ENCODE results near the gene ARL9.

The ARL9 gene

GRCh38 chr4:56466910-56467283, 38.7 kb upstream of the ARL9 start:
- no peak for TF ChIP-seq CTCF (IDR thresholded peaks at IDR 0.05; ENCODE audit: extremely low read depth, insufficient read depth, missing control alignments)
- in situ Hi-C loops (cut with MboI; ENCODE audit: low pct_unique_long_range_greater_than_20kb, low sequenced_read_pairs, unreplicated experiment) = no loop called here
- no peak for DNase-seq (ENCODE audit: low spot score)

GRCh38 chr4:56467284-56468096, 38.1 kb upstream of the ARL9 start, which contains the start of gene SRP72:
TSS of gene SRP72 (plus strand) at chr4:56467617. CDS start at chr4:56467636, 19 bp downstream.
- no peak for TF ChIP-seq CTCF (IDR thresholded peaks at IDR 0.05; ENCODE audit: extremely low read depth, insufficient read depth, missing control alignments)
- in situ Hi-C loops (cut with MboI; ENCODE audit: low pct_unique_long_range_greater_than_20kb, low sequenced_read_pairs, unreplicated experiment) = no loop called here
- DNase-seq (ENCODE audit: low spot score) = peak; percentile 89

DNA sequence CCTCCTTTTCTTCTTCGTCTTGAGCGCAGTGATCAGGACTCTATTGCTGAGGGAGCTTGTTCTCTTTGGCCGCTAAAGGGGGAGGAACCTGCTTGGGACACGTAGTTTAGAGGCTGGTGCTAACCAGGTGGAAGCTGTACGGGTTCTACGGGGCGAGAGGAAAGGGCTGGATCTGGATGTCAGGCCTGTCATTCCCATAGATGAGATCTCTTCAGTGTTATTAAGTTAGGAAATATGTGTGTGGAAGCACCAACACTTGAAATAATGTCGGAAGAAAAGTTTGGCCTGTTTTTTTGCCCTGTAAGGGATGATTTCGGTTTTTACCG, 37.5 kb upstream of the ARL9 start:
- in situ Hi-C loops (cut with MboI; ENCODE audit: low pct_unique_long_range_greater_than_20kb, low sequenced_read_pairs, unreplicated experiment) = no loop called here
- TF ChIP-seq CTCF (IDR thresholded peaks at IDR 0.05; ENCODE audit: extremely low read depth, insufficient read depth, missing control alignments) = no peak
- DNase-seq (ENCODE audit: low spot score) = no peak

DNA sequence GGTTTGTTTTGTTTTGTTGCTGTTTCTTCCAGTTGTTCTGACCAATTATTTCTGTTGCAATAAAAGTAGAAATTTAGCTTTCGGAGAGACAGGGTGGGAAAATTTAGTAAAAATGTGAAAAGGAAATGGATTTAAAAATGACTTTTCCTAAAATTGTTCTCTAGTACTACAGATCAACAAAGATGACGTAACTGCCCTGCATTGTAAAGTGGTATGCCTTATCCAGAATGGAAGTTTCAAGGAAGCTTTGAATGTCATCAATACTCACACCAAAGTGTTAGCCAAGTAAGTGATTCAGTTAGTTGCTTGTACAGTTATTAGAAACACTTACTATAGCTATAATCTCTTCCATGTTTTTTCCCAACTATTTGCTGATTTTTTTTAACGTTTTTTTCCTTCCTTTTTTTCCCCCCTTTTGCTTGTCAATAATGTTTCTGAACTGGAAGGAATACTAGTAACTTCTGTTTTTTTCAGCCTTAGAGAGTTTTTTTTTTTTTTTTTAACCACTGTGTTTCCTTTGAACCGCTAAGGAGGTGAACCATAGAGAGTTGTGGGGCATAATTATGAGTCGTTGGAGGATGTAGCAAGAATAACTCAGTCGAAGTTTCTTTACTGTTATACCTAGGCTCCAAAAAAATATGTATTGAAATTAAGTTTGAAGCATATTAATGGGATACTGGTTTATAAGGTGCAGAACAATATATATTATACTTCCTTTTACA, 35.9 kb upstream of the ARL9 start:
- in situ Hi-C loops (cut with MboI; ENCODE audit: low pct_unique_long_range_greater_than_20kb, low sequenced_read_pairs, unreplicated experiment) = no loop called here
- no peak for TF ChIP-seq CTCF (IDR thresholded peaks at IDR 0.05; ENCODE audit: extremely low read depth, insufficient read depth, missing control alignments)

DNA sequence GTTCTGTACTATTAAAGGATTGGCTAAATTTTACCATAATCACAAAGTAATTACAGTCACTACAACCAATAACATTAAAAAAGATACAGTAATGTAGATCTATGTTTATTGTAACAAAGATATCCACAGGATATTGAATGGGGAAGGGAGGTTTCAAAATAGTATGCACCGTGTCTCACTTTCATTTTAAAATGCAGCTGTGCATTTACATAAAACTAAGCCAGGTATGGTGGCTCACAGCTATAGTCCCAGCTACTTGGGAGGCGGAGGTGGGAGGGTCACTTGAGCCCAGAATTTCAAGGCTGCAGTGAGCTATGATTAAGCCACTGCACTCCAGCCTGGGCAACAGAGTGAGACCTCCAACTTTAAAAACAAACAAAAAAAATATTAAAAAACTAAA, 29.7 kb upstream of the ARL9 start:
- in situ Hi-C loops (cut with MboI; ENCODE audit: low pct_unique_long_range_greater_than_20kb, low sequenced_read_pairs, unreplicated experiment) = no loop called here
- TF ChIP-seq CTCF (IDR thresholded peaks at IDR 0.05; ENCODE audit: extremely low read depth, insufficient read depth, missing control alignments) = no peak
- DNase-seq (ENCODE audit: low spot score) = peak; percentile 20

More for the DNA sequence above, 35.9 kb upstream of the ARL9 start:
- DNase-seq (ENCODE audit: low spot score) = no peak

DNA sequence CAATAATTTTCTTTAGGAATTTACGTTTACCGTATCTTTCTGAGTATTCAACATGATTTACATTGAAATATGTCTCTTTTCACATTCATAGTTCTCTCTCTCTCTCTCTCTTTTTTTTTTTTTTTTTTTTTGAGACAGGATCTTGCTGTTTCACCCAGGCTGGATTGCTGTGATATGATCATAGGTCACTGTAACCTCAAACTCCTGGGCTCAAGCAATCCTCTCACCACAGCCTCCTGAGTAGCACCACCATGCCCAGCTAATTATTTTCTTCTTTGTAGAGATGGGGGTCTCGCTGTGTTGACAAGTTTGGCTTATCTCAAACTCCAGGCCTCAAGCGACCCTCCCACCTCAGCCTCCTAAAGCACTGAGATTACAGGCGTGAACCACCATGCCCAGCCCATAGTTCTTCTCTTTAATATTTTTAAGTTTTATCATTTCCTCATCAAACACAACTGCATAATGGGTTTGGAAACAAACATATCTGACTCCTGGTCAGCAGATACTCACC, 28.3 kb upstream of the ARL9 start:
- in situ Hi-C loops (cut with MboI; ENCODE audit: low pct_unique_long_range_greater_than_20kb, low sequenced_read_pairs, unreplicated experiment) = no loop called here
- DNase-seq (ENCODE audit: low spot score) = no peak
- no peak for TF ChIP-seq CTCF (IDR thresholded peaks at IDR 0.05; ENCODE audit: extremely low read depth, insufficient read depth, missing control alignments)
